ENCODE measurements around the gene CCDC148. TPM values are rescaled to one million over a fixed set of nuclear protein-coding genes. Genes with fewer than 3 reads are reported as not detected.

CCDC148 gene
- total and polyA plus RNA-seq, 8 donors, result 0.64 to 6.0 (median 3.5) TPM

- DNase-seq, result no peak
- H3K27me3 ChIP-seq, result no peaks in the 10 kb centered on the region
- intact Hi-C loops (cut with DNase I), result no loop called here
- H3K4me3 ChIP-seq, result no peak overlapping the region
- H3K27ac ChIP-seq, result no peak overlapping the region
- no peaks in the 10 kb centered on the region for H3K36me3 ChIP-seq
- peaks cover 3 to 22% of the 10 kb centered on the region in 2 donors for H3K4me1 ChIP-seq
- ATAC-seq, result no peak
- H3K9me3 ChIP-seq, result no peaks in the 10 kb centered on the region
- TF ChIP-seq, protein P1, sequence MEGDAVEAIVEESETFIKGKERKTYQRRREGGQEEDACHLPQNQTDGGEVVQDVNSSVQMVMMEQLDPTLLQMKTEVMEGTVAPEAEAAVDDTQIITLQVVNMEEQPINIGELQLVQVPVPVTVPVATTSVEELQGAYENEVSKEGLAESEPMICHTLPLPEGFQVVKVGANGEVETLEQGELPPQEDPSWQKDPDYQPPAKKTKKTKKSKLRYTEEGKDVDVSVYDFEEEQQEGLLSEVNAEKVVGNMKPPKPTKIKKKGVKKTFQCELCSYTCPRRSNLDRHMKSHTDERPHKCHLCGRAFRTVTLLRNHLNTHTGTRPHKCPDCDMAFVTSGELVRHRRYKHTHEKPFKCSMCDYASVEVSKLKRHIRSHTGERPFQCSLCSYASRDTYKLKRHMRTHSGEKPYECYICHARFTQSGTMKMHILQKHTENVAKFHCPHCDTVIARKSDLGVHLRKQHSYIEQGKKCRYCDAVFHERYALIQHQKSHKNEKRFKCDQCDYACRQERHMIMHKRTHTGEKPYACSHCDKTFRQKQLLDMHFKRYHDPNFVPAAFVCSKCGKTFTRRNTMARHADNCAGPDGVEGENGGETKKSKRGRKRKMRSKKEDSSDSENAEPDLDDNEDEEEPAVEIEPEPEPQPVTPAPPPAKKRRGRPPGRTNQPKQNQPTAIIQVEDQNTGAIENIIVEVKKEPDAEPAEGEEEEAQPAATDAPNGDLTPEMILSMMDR (IDR thresholded peaks at IDR 0.05), result no peak
Measured at GRCh38 chr2:158486150-158486969, 29.8 kb upstream of the CCDC148 start.

DNA sequence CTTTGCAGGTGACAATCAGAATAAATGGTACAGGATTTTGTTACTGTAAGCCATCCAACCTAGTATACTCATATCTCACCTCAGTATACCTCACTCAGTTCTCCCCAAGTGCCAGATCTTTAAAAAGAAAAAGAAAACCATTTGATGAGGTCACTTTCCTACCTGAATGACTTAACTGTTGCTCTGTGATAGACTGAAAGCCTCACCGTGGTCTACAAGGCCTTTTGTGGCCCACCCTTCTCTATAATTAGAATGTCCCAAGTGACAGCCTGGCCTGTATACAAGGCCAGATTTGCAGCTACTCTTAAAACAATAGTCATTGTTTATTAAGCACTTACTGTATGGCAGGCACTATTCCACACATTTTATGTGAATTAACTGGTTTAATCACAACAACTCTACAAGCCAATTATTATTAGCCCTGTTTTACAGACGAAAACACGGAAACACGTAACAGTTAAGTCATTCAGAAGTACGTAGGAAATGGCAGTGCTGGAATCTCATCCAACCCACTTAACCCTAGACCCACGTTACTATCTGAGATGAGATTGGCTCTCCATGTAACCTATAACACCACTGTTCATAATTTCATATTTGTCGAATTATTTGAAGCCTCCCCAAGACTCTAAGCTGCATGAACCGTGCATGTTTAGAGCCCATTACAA, 28.5 kb upstream of the CCDC148 start:
- Histone ChIP-seq H3K4me3 (no peak overlapping the region), H3K36me3 (no peaks in the 10 kb centered on the region), H3K4me1 (peaks cover 3 to 22% of the 10 kb centered on the region in 2 donors), H3K9me3 (no peaks in the 10 kb centered on the region), H3K27me3 (no peaks in the 10 kb centered on the region), H3K27ac (no peak overlapping the region)
- TF ChIP-seq, protein P1 (IDR thresholded peaks at IDR 0.05), result no peak
- ATAC-seq, result no peak
- no peak for DNase-seq
- intact Hi-C loops (cut with DNase I), result no loop called here

DNA sequence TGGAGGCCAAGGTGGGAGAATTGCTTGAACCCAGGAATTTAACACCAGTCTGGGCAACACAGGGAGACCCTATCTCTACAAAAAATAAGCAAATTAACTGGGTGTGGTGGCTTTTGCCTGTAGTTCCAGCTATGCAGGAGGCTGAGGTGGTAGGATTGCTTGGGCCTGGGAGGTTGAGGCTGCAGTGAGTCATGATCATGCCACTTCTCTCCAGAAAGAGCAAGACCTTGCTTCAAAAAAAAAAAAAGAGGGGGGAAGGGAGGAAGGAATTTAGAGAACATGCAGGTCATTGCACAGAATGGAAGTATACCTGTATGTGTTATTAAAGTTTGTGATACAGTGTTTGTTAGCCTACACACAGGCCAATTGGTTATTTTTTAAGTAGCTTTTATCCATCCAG, 26.0 kb upstream of the CCDC148 start:
- intact Hi-C loops (cut with DNase I), result no loop called here
- H3K4me1 ChIP-seq, result peaks cover 3 to 11% of the 10 kb centered on the region in 2 donors
- no peaks in the 10 kb centered on the region for H3K36me3 ChIP-seq
- no peak overlapping the region for H3K27ac ChIP-seq
- TF ChIP-seq, protein P1 (IDR thresholded peaks at IDR 0.05), result no peak
- no peak overlapping the region for H3K4me3 ChIP-seq
- no peaks in the 10 kb centered on the region for H3K9me3 ChIP-seq
- ATAC-seq (peak; percentile 35), DNase-seq (no peak)
- no peaks in the 10 kb centered on the region for H3K27me3 ChIP-seq

GRCh38 chr2:158481116-158481515, 24.6 kb upstream of the CCDC148 start:
- intact Hi-C loops (cut with DNase I), result no loop called here

DNA sequence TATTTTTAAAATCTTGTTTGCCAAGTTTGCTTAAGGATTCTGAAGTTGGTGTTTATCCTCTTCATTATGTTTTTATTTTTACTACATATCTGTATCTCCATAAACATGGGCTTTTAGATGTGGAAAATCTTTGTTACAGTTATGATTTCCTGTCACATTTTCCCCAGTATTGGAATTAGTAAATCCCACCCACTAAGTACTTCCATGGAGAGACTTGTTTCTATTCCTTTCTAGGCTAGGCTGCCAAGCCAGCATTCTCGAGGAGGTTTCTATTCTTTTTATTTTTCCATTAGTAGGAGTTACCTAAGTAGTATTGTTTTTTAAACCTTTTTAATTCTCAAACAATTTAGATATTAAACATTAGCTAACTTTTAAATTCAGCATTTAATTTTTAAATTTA, 22.3 kb upstream of the CCDC148 start:
- TF ChIP-seq, protein P1 (IDR thresholded peaks at IDR 0.05), result no peak

More at GRCh38 chr2:158481116-158481515, 24.6 kb upstream of the CCDC148 start:
- no peaks in the 10 kb centered on the region for H3K36me3 ChIP-seq
- no peak overlapping the region for H3K4me3 ChIP-seq
- no peak for DNase-seq
- H3K27me3 ChIP-seq, result no peaks in the 10 kb centered on the region
- no peaks in the 10 kb centered on the region for H3K9me3 ChIP-seq
- TF ChIP-seq, protein P1 (IDR thresholded peaks at IDR 0.05), result no peak
- H3K27ac ChIP-seq, result no peak overlapping the region
- ATAC-seq, result no peak
- H3K4me1 ChIP-seq, result peaks cover 3 to 11% of the 10 kb centered on the region in 2 donors

More for the DNA sequence above, 22.3 kb upstream of the CCDC148 start:
- no peaks in the 10 kb centered on the region for H3K27me3 ChIP-seq
- H3K4me1 ChIP-seq, result peaks cover 3 to 11% of the 10 kb centered on the region in 2 donors
- H3K9me3 ChIP-seq, result no peaks in the 10 kb centered on the region
- no peak for ATAC-seq
- peak overlapping the region in 1 of 2 donors; percentile 5 for H3K27ac ChIP-seq
- H3K36me3 ChIP-seq, result no peaks in the 10 kb centered on the region
- no peak overlapping the region for H3K4me3 ChIP-seq
- no peak for DNase-seq
- intact Hi-C loops (cut with DNase I), result no loop called here
